Gastrocnemius medialis (tissue), 4 donors: ENCODE data around the gene CAPN2. TPM values are rescaled to one million over a fixed set of nuclear protein-coding genes. Genes with fewer than 3 reads are reported as not detected.

Experiments used
- ATAC-seq, 2 donors: fragments of 150-250 bp; one replicate each; pipeline ENCODE4 v1.9.1; 2016
- DNase-seq, 2 donors: peaks; one replicate each; pipeline ENCODE4 v3.0.0-alpha.2; 2019
- H3K27ac ChIP-seq, 4 donors: fragments of 200-600 bp; sonication (generic); 1 replicate in 1 of 4; 2 replicates in 3 of 4; pipeline ENCODE4 v1.5.1; 2016 to 2018; ENCODE audit warnings: mild to moderate bottlenecking in 2 of 4, moderate library complexity in 1 of 4
- H3K27me3 ChIP-seq, 3 donors: fragments of 200-600 bp; sonication (generic) in 2 of 3; 1 replicate in 1 of 3; 2 replicates in 2 of 3; pipeline versions ENCODE4 v1.5.1 to v1.6.0; 2016 to 2019; ENCODE audit warnings: mild to moderate bottlenecking in 1 of 3, moderate library complexity in 1 of 3
- H3K36me3 ChIP-seq, 2 donors: fragments of 200-600 bp; sonication (generic) in 1 of 2; one replicate each; pipeline ENCODE4 v1.5.1; 2017 to 2018
- H3K4me1 ChIP-seq, 2 donors: fragments of 200-600 bp; sonication (generic) in 1 of 2; one replicate each; pipeline ENCODE4 v1.5.1; 2016 to 2017; ENCODE audit warnings: mild to moderate bottlenecking in 2 of 2
- H3K4me3 ChIP-seq, 4 donors: fragments of 200-600 bp; sonication (generic) in 3 of 4; 1 replicate in 1 of 4; 2 replicates in 3 of 4; pipeline ENCODE4 v1.5.1; 2016 to 2019; ENCODE audit warnings: mild to moderate bottlenecking in 2 of 4
- H3K9me3 ChIP-seq, 3 donors: fragments of 200-600 bp; sonication (generic) in 2 of 3; 1 replicate in 1 of 3; 2 replicates in 2 of 3; pipeline ENCODE4 v1.5.1; 2016 to 2019
- CTCF ChIP-seq, 5 experiments: fragments of 450-650 bp in 3 of 5; fragments of 200-600 bp in 2 of 5; sonication (generic) in 2 of 5; IDR thresholded peaks in 4 of 5; conservative IDR thresholded peaks in 1 of 5; 1 replicate in 4 of 5; 2 replicates in 1 of 5; pipeline ENCODE4 v1.5.1; 2016 to 2019; ENCODE audit warnings: antibody characterized with exemption in 5 of 5, mild to moderate bottlenecking in 3 of 5, moderate library complexity in 3 of 5
- POLR2A ChIP-seq, 2 donors: fragments of 450-650 bp; IDR thresholded peaks; one replicate each; pipeline ENCODE4 v1.6.1; 2017; ENCODE audit warnings: antibody characterized with exemption in 2 of 2, mild to moderate bottlenecking in 2 of 2, moderate library complexity in 2 of 2
- in situ Hi-C, 4 donors: fragments of 200-750 bp; cut with MboI; loops; one replicate each; pipeline versions ENCODE4 v1.15.0 to v1.8.0; 2017; ENCODE audit warnings: low sequenced_read_pairs in 4 of 4
- intact Hi-C: fragments of 100-400 bp; cut with DNase I; formaldehyde crosslinking; loops from one replicate; pipeline ENCODE4 v1.15.1; 2023; ENCODE audit warnings: low total_unique reads
- total RNA-seq, 4 donors: library from RNA; depleted of rRNA; stranded (reverse); fragments of >200 nt; gene quantifications; one replicate each; pipeline versions ENCODE4 v1.1.0 to v1.2.3, GENCODE V29; 2016

CAPN2 gene
- total RNA-seq, 4 donors from 2014 or later: 42.6 to 141 (median 89.4) TPM

GRCh38 chr1:223824712-223825111 is 112.4 kb downstream of the CAPN2 start:
- intact Hi-C loops (no loop called here), in situ Hi-C loops (loop anchor here in 1 of 4 donors (25.0 kb wide), 1 partner anchor 88 kb away; no protein-coding TSS in a partner anchor)
- Histone ChIP-seq H3K4me3 (no peak overlapping the region), H3K9me3 (no peaks in the 10 kb centered on the region), H3K4me1 (peaks cover 45 to 60% of the 10 kb centered on the region in 2 donors), H3K36me3 (no peaks in the 10 kb centered on the region), H3K27me3 (no peaks in the 10 kb centered on the region), H3K27ac (no peak overlapping the region)
- DNase-seq (no peak), ATAC-seq (no peak)
- no peak for TF ChIP-seq CTCF (IDR thresholded peaks at IDR 0.05 in 4 of 5, conservative IDR thresholded peaks at IDR 0.05 in 1 of 5)
- no peak for TF ChIP-seq POLR2A (IDR thresholded peaks at IDR 0.05)

Other genes with a start within 250 kb of the CAPN2 start
- under 1 TPM in 2 of 4 donors, not detected in 2; 0.46 to 0.85 TPM for gene CAPN8, start 46.8 kb upstream of the CAPN2 start, total RNA-seq
- gene TP53BP2, start 133.4 kb downstream of the CAPN2 start, total RNA-seq: 10 to 100 TPM; 22.2 to 85.1 (median 38.8) TPM